RKO (cell line): ENCODE results near the gene CGN.
A peak's percentile ranks its signal among the peaks of the same experiment; 100 is the strongest.

Experiments
- DNase-seq: peaks from one replicate; pipeline ENCODE4 v3.0.0-alpha.2; 2016; ENCODE audit warnings: low spot score

CGN gene

GRCh38 chr1:151510957-151511635 is at the start of gene CGN:
Gene CGN (plus strand): TSS chr1:151511387. CDS start chr1:151518520, 7,133 bp downstream.
- DNase-seq, result peak; percentile 84

GRCh38 chr1:151461694-151462093 is 49.5 kb upstream of the CGN start:
- no peak for DNase-seq

GRCh38 chr1:151465026-151465425 is 46.2 kb upstream of the CGN start:
- DNase-seq, result no peak

- no peak for DNase-seq
Observed at GRCh38 chr1:151472856-151473731, 38.1 kb upstream of the CGN start.

- no peak for DNase-seq
Observed at GRCh38 chr1:151474745-151475144, 36.4 kb upstream of the CGN start.

- DNase-seq, result peak; percentile 77
Observed at GRCh38 chr1:151475175-151475574, 36.0 kb upstream of the CGN start.

- DNase-seq, result no peak
Observed at GRCh38 chr1:151476083-151476482, 35.1 kb upstream of the CGN start.

GRCh38 chr1:151477066-151477465 is 34.1 kb upstream of the CGN start:
- no peak for DNase-seq

GRCh38 chr1:151478140-151478812 is 32.9 kb upstream of the CGN start:
- DNase-seq, result no peak

- DNase-seq, result no peak
Observed at GRCh38 chr1:151478923-151479322, 32.3 kb upstream of the CGN start.

- DNase-seq, result no peak
Observed at GRCh38 chr1:151479462-151479861, 31.7 kb upstream of the CGN start.

GRCh38 chr1:151482017-151482416 is 29.2 kb upstream of the CGN start:
- DNase-seq, result no peak

GRCh38 chr1:151485685-151486255 is 25.4 kb upstream of the CGN start:
- no peak for DNase-seq

GRCh38 chr1:151486557-151486956 is 24.6 kb upstream of the CGN start:
- DNase-seq, result no peak

- DNase-seq, result no peak
Observed at GRCh38 chr1:151491641-151492040, 19.5 kb upstream of the CGN start.

- no peak for DNase-seq
Observed at GRCh38 chr1:151492120-151492519, 19.1 kb upstream of the CGN start.

- DNase-seq, result no peak
Observed at GRCh38 chr1:151493042-151493441, 18.1 kb upstream of the CGN start.

GRCh38 chr1:151494741-151495281 is 16.4 kb upstream of the CGN start:
- peak; percentile 88 for DNase-seq

- DNase-seq, result no peak
Observed at GRCh38 chr1:151495316-151495715, 15.9 kb upstream of the CGN start.

GRCh38 chr1:151499365-151499764 is 11.8 kb upstream of the CGN start:
- no peak for DNase-seq

- DNase-seq, result no peak
Observed at GRCh38 chr1:151499930-151500329, 11.3 kb upstream of the CGN start.

- DNase-seq, result peak; percentile 44
Observed at GRCh38 chr1:151501474-151501873, 9.7 kb upstream of the CGN start.
